ENCODE data around the gene SNX27.
"Not testable (repeated sequence)": the region's sequence is repeated elsewhere in the genome, so short reads cannot be mapped to it uniquely, and the experiment has no call there.

SNX27 gene

GRCh38 chr1:151723726-151724370, 112.0 kb downstream of the SNX27 start:
- no peak for DNase-seq

DNA sequence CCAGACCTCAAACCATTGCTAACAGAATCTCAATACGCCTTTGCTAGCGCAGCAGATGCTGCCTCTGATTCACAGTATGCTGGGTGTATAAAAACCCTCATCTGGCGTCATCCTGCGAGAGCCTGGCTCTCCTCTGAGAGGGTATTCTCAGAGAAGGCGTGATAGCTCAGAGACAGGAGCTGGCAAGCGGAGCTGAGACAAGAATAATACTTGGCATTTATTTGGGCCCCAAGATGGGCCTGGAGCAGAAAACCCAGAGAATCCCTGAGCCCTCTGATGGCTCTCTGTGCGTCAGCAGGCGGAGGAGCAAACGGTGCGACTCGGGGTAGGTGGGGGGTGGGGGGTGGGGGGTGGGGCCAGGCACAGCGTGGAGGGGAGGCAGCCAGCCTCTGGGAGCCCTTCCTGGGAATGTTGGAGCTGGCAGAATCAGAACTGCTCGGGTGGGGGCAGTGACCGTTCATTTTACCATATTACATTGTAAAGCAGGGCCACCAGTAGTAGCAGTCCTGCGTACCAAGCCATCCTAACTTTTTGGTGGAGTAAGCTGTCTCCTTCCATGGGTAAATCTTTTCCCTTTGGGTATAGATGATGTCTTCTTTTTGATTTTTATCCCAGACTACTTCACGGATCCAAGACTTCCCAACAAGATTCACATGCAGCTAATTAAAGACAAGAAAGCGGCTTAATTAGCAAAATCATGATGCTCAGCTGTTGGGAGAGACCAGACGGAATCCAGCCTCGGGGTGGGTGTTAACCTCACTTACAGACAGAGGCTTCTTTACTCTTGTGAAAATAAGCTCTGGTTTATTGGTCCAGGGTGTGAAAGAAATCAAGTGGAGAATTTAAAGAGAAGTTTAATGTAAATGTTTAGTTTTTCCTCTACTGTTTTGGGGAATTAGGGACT, 116.6 kb downstream of the SNX27 start:
- DNase-seq: no peak

DNA sequence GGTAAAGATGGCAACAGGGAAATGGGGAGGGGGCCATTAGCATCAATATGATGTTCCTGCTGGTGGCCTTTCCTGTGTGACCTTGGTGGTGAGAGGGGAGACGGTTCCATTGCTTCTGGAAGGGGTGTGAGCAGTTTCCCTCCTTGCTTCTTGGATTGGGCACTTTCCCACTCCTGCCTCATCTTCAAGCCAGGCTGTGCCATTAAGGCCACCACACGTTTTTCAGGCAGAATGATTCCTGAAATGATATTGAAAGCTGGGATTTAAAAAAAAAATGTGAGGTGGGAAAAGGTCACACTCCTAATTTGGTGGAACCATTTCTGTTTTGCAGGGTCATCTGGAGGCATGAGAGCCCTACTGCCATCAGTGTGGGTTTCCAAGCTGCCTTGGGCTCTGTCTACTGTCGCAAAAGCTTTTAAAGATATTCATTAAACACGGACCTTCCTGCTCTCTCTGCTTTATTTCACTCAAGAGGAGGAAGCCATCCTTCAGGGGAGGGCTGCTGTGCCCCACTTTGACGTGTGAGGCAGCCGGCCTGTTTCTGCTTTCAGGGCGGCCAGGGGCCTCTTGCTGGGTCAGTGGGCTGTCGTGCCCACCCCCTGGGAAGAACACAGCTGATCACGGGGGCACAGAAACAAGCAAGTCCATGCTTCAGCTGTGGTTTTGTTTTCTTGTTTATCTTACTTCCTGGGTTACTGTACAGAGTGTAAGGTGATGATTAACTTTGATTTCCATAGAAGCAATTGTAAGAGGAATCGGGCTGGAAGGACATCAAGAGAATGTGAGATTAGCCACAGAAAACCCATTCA, 117.5 kb downstream of the SNX27 start:
- no peak for DNase-seq

DNA sequence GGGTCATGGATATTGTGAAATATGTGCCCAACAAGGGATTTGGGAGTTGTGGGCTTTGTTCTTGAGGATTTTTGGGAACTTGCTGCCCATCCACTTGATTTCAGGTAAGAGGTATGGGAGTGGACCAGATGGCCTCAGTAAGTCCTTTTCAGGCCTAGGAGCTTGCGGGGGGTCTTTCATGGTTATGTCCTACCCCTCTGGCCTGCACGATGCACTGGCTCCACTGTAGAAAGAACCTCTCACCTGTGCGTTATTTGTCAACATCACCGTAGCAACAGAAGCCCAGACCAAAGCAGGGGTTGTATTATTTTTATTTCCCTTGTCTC, 118.1 kb downstream of the SNX27 start:
- DNase-seq: no peak

- DNase-seq: no peak
Measured at GRCh38 chr1:151733126-151733525, 121.3 kb downstream of the SNX27 start.

DNA sequence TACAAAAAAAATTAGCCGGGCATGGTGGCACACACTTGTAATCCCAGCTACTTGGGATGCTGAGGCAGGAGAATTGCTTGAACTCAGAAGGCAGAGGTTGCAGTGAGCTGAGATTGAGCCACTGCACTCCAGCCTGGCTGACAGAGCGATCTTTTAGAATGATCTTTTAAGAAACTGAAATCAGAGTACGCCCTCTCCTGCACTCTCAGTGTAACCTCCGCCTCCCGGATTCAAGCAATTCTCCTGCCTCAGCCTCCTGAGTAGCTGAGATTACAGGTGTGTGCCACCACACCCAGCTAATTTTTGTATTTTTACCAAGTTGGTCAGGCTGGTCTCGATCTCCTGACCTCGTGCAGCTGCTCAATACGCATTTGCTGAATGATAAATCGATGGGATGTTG, 122.1 kb downstream of the SNX27 start:
- DNase-seq: not testable (repeated sequence)

GRCh38 chr1:151737026-151737425, 125.2 kb downstream of the SNX27 start:
- no peak for DNase-seq

- no peak for DNase-seq
Measured at GRCh38 chr1:151737479-151737878, 125.6 kb downstream of the SNX27 start.

DNA sequence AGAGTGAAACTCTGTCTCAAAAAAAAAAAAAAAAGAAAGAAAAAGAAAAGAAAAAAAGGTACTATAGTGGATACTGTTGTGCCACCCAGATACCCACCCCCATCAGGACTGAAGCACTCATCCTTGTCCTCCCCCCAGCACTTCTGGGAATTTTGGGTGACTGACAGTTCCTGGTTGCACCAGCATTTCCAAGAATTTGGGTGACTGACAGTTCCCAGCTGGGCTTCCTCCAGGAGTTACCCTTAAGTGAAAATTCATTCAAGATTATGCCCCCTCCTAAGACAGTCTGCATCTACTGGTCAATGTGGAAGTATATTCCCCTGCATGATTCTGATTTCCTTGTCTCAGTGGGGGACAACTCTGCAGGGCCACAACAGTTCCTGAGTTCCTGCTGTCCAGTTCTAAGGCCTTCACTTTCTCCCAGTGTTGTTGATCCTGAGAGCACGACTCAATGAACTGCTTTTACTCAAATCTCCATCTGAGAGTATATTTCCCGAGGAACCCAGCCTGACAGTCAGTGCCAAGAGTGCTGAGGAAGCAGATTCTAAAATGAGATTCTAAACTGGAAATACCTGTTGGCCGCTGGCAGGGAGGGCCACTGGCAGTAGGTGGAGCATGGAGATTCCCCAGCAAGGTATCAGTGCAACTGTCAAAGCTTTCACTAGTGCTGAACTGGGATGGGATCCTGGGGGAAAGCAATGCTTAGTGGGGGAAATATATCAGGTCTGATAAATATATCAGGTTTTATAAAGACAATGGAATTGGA, 127.9 kb downstream of the SNX27 start:
- no peak for DNase-seq

- no peak for DNase-seq
Measured at GRCh38 chr1:151741516-151741915, 129.7 kb downstream of the SNX27 start.

Data from activated CD4-positive, alpha-beta T cell treated with anti-CD3 and anti-CD28 coated beads, Interleukin-2, amount 50 U/mL, for 16 hours (primary cell).